IMR-90 (cell line): ENCODE results near the gene EML1. TPM values are rescaled to one million over a fixed set of nuclear protein-coding genes. Genes with fewer than 3 reads are reported as not detected.

ENCODE experiments used
- ATAC-seq: fragments of 200-7000 bp; cut with Tn5 transposase; 2 replicates; pipeline ENCODE4 v1.9.1; 2020; ENCODE audit warnings: low read depth, mild to moderate bottlenecking, moderate library complexity
- BruUV-seq: library from RNA; stranded (reverse); fragments of 400-500 nt; replicated peaks from 2 replicates; lab custom pipeline; 2021; lab: Mats Ljungman, UMichigan
- CTCF ChIA-PET: fragments of 300-600 bp; formaldehyde crosslinking; extraction: SDS; loops from one replicate; lab custom pipeline; 2021; ENCODE audit warnings: antibody characterized with exemption; lab: Yijun Ruan, JAX
- POLR2A ChIA-PET: fragments of 300-600 bp; sonication (Branson Sonifier 250); formaldehyde crosslinking; loops from one replicate; lab custom pipeline; 2022; ENCODE audit warnings: antibody characterized with exemption; ENCODE audit not compliant: unreplicated experiment; lab: Charles Lee
- DNase-seq: peaks from one replicate; pipeline ENCODE4 v3.0.0; 2013
- H2AFZ ChIP-seq: replicated peaks from 2 replicates; pipeline ENCODE3; 2013; ENCODE audit warnings: low read length, mild to moderate bottlenecking; ENCODE audit not compliant: poor library complexity
- H2AK5ac ChIP-seq: 2 replicates; pipeline ENCODE4 v1.6.1; 2013; ENCODE audit warnings: low read depth, low read length, inconsistent platforms
- H2AK9ac ChIP-seq: replicated peaks from 2 replicates; pipeline ENCODE3; 2013; ENCODE audit warnings: mild to moderate bottlenecking, low read depth, low read length, moderate library complexity; ENCODE audit not compliant: poor library complexity
- H2BK120ac ChIP-seq: 2 replicates; pipeline ENCODE4 v1.6.1; 2013; ENCODE audit warnings: low read depth, low read length, inconsistent platforms
- H2BK15ac ChIP-seq: 3 replicates; pipeline ENCODE4 v1.6.1; 2013; ENCODE audit warnings: low read depth, low read length, inconsistent platforms
- H2BK20ac ChIP-seq: 2 replicates; pipeline ENCODE4 v1.6.1; 2013; ENCODE audit warnings: low read depth, mild to moderate bottlenecking, inconsistent platforms, low read length, moderate library complexity
- H2BK5ac ChIP-seq: 2 replicates; pipeline ENCODE4 v1.6.1; 2013; ENCODE audit warnings: mild to moderate bottlenecking, low read depth, low read length, inconsistent platforms; ENCODE audit not compliant: poor library complexity, severe bottlenecking
- H3K14ac ChIP-seq: replicated peaks from 2 replicates; pipeline ENCODE4 v1.6.1; 2013; ENCODE audit warnings: low read depth, low read length, inconsistent platforms
- H3K18ac ChIP-seq: 2 replicates; pipeline ENCODE4 v1.6.1; 2013; ENCODE audit warnings: low read depth, low read length, control low read depth
- H3K23ac ChIP-seq: 2 replicates; pipeline ENCODE4 v1.6.1; 2013; ENCODE audit warnings: low read depth, low read length, inconsistent platforms
- H3K27ac ChIP-seq: 2 replicates; pipeline ENCODE4 v1.5.1; 2013; ENCODE audit warnings: mild to moderate bottlenecking, control low read depth, low read length; ENCODE audit not compliant: insufficient read depth
- H3K27me3 ChIP-seq: 2 replicates; pipeline ENCODE4 v1.6.1; 2013; ENCODE audit warnings: low read length; ENCODE audit not compliant: control insufficient read depth, insufficient read depth
- H3K36me3 ChIP-seq: 2 replicates; pipeline ENCODE4 v1.6.1; 2013; ENCODE audit warnings: low read length, mixed read lengths; ENCODE audit not compliant: control insufficient read depth, insufficient read depth
- H3K4ac ChIP-seq: 2 replicates; pipeline ENCODE4 v1.6.1; 2013; ENCODE audit warnings: low read depth, low read length, inconsistent platforms
- H3K4me1 ChIP-seq: 2 replicates; pipeline ENCODE4 v1.6.1; 2013; ENCODE audit warnings: low read length, mixed read lengths; ENCODE audit not compliant: control insufficient read depth, insufficient read depth
- H3K4me2 ChIP-seq: 2 replicates; pipeline ENCODE4 v1.6.1; 2013; ENCODE audit warnings: low read depth, mild to moderate bottlenecking, control low read depth, low read length, moderate library complexity
- H3K4me3 ChIP-seq: 2 replicates; pipeline ENCODE4 v1.5.1; 2013; ENCODE audit warnings: low read depth, mild to moderate bottlenecking, control low read depth, low read length, moderate library complexity; ENCODE audit not compliant: insufficient read depth
- H3K56ac ChIP-seq: 2 replicates; pipeline ENCODE4 v1.6.1; 2013; ENCODE audit warnings: low read length, inconsistent platforms; ENCODE audit not compliant: insufficient read depth; ENCODE audit errors: extremely low read depth
- H3K79me1 ChIP-seq, 2 experiments: 2 replicates each; pipeline ENCODE4 v1.6.1; 2013; ENCODE audit warnings: low read length in 2 of 2, inconsistent platforms in 1 of 2, low read depth in 1 of 2
- H3K9ac ChIP-seq: 2 replicates; pipeline ENCODE4 v1.6.1; 2013; ENCODE audit warnings: low read depth, low read length, control low read depth
- H3K9me1 ChIP-seq: 2 replicates; pipeline ENCODE4 v1.6.1; 2013; ENCODE audit warnings: low read length, inconsistent platforms; ENCODE audit not compliant: insufficient read depth
- H3K9me3 ChIP-seq: 2 replicates; pipeline ENCODE4 v1.6.1; 2013; ENCODE audit warnings: low read length; ENCODE audit not compliant: control insufficient read depth, insufficient read depth
- H4K20me1 ChIP-seq: 2 replicates; pipeline ENCODE4 v1.6.1; 2013; ENCODE audit warnings: low read length, inconsistent platforms; ENCODE audit not compliant: insufficient read depth
- H4K5ac ChIP-seq: 2 replicates; pipeline ENCODE4 v1.6.1; 2013; ENCODE audit warnings: mild to moderate bottlenecking, low read depth, low read length, control low read depth
- H4K8ac ChIP-seq, 2 experiments: 2 replicates each; pipeline ENCODE4 v1.6.1; 2013; ENCODE audit warnings: low read depth in 2 of 2, low read length in 2 of 2, control low read depth in 1 of 2, inconsistent platforms in 1 of 2
- H4K91ac ChIP-seq: 2 replicates; pipeline ENCODE4 v1.6.1; 2013; ENCODE audit warnings: low read depth, low read length, inconsistent platforms; ENCODE audit not compliant: insufficient read depth
- BHLHE40 ChIP-seq: fragments of 150-350 bp; IDR thresholded peaks from 2 replicates; pipeline ENCODE4 v1.6.1; 2016; ENCODE audit warnings: mild to moderate bottlenecking, low read depth, low read length
- CEBPB ChIP-seq: IDR thresholded peaks from 2 replicates; pipeline ENCODE4 v1.6.1; 2012; ENCODE audit warnings: low read depth, low read length, improper control_type of control experiment
- CHD1 ChIP-seq: IDR thresholded peaks from 2 replicates; pipeline ENCODE4 v1.6.1; 2012; ENCODE audit warnings: low read depth, low read length, improper control_type of control experiment
- FOS ChIP-seq: fragments of 150-350 bp; IDR thresholded peaks from 2 replicates; pipeline ENCODE4 v1.6.1; 2016; ENCODE audit warnings: low read depth, low read length
- MAFK ChIP-seq: IDR thresholded peaks from 2 replicates; pipeline ENCODE4 v1.6.1; 2012; ENCODE audit warnings: low read depth, low read length, improper control_type of control experiment
- MAZ ChIP-seq: IDR thresholded peaks from 2 replicates; pipeline ENCODE4 v1.6.1; 2012; ENCODE audit warnings: low read depth, mild to moderate bottlenecking, low read length, improper control_type of control experiment, moderate library complexity, borderline replicate concordance
- MXI1 ChIP-seq: IDR thresholded peaks from 2 replicates; pipeline ENCODE4 v1.6.1; 2012; ENCODE audit warnings: low read depth, mild to moderate bottlenecking, low read length, moderate library complexity, borderline replicate concordance
- NFE2L2 ChIP-seq: fragments of 150-350 bp; IDR thresholded peaks from 2 replicates; pipeline ENCODE4 v1.6.1; 2016; ENCODE audit warnings: low read depth, mild to moderate bottlenecking, low read length
- POLR2A ChIP-seq: IDR thresholded peaks from 2 replicates; pipeline ENCODE4 v1.6.1; 2012; ENCODE audit warnings: mild to moderate bottlenecking, low read depth, low read length
- RAD21 ChIP-seq: IDR thresholded peaks from 2 replicates; pipeline ENCODE4 v1.6.1; 2012; ENCODE audit warnings: low read length, improper control_type of control experiment
- RCOR1 ChIP-seq: IDR thresholded peaks from 2 replicates; pipeline ENCODE4 v1.6.1; 2012; ENCODE audit warnings: mild to moderate bottlenecking, low read length, improper control_type of control experiment; ENCODE audit not compliant: insufficient replicate concordance
- RFX5 ChIP-seq: IDR thresholded peaks from 2 replicates; pipeline ENCODE4 v1.8.0; 2012; ENCODE audit warnings: low read depth, mild to moderate bottlenecking, low read length, moderate library complexity
- SMC3 ChIP-seq: fragments of 150-350 bp; IDR thresholded peaks from 2 replicates; pipeline ENCODE4 v1.6.1; 2016; ENCODE audit warnings: low read depth, mild to moderate bottlenecking, antibody characterized with exemption, low read length, moderate library complexity
- WGBS, 2 experiments: methylation state at CpG; one replicate each; pipeline versions ENCODE4 v1.1.5 to v1.1.7; 2013; ENCODE audit warnings: missing lambda C conversion rate in 2 of 2; ENCODE audit not compliant: insufficient read length in 1 of 2; ENCODE audit errors: extremely low coverage in 2 of 2; 5-methylcytosine and 5-hydroxymethylcytosine counted together
- dilution Hi-C: fragments of 300-500 bp; cut with HindIII; formaldehyde crosslinking; loops from one replicate; pipeline ENCODE4 v1.14.3; 2018; ENCODE audit warnings: low sequenced_read_pairs; ENCODE audit not compliant: unreplicated experiment
- in situ Hi-C: fragments of 300-500 bp; cut with MboI; formaldehyde crosslinking; loops from 3 replicates; pipeline ENCODE4 v1.14.3; 2019; ENCODE audit warnings: low sequenced_read_pairs, inconsistent platforms, mixed read lengths
- intact Hi-C: fragments of 100-400 bp; cut with micrococcal nuclease; formaldehyde crosslinking; loops from 2 replicates; pipeline ENCODE4 v1.10.0; 2022
- polyA plus RNA-seq, 3 experiments: library from polyadenylated mRNA; depleted of rRNA; stranded (reverse); fragments of >200 nt; gene quantifications; 2 replicates each; pipeline ENCODE4 v1.2.3, GENCODE V29; 2012; ENCODE audit warnings: low replicate concordance in 1 of 3
- total RNA-seq: library from RNA; depleted of rRNA; stranded (reverse); fragments of >200 nt; gene quantifications from 2 replicates; pipeline ENCODE4 v1.2.3, GENCODE V29; 2012
- TF ChIP-seq, protein P1 (sequence below): conservative IDR thresholded peaks from 2 replicates; pipeline ENCODE4 v1.5.1; 2012; ENCODE audit warnings: mild to moderate bottlenecking, low read depth, low read length, improper control_type of control experiment
- TF ChIP-seq, protein P2 (sequence below): fragments of 150-350 bp; IDR thresholded peaks from 2 replicates; pipeline ENCODE4 v1.6.1; 2017; ENCODE audit warnings: mild to moderate bottlenecking, antibody characterized with exemption, low read length, low read depth
- TF ChIP-seq, protein P3 (sequence below): fragments of 150-350 bp; IDR thresholded peaks from 2 replicates; pipeline ENCODE4 v1.6.1; 2016; ENCODE audit warnings: low read depth, mild to moderate bottlenecking, low read length, moderate library complexity, borderline replicate concordance

The EML1 gene
- total and polyA plus RNA-seq, 2 of the 4 experiments (the other 2 are of a cell fraction), result 14.0 to 42.3 TPM

DNA sequence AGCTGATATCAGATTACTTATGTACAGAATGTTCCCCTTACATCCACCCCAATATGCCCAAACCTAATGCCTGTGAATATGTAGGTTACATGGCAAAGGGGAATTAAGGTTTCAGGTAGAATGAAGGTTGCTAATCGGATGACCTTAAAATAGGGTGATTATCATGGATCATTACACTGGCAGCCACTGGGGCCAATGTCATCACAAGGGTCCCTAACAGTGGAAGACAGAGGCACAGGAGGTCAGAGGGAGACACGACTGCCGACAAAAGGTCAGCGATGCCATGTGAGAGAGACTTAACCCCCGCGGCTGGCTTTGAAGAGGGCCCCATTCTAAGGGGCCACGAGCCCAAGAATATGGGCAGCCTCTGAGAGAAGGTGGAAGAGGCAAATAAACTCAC, 165.2 kb downstream of the EML1 start:
- DNase-seq (no peak), ATAC-seq (no peak)
- Histone ChIP-seq H2BK15ac (no peak overlapping the region), H3K9me3 (no peaks in the 10 kb centered on the region), H3K27me3 (peaks cover 15% of the 10 kb centered on the region), H3K14ac (no peak overlapping the region), H3K56ac (no peak overlapping the region), H3K4me1 (no peaks in the 10 kb centered on the region), H3K9ac (no peak overlapping the region), H2AK9ac (no peak overlapping the region), H3K36me3 (no peaks in the 10 kb centered on the region), H2AK5ac (no peak overlapping the region), H4K91ac (no peak overlapping the region), H4K5ac (no peak overlapping the region), H2AFZ (no peak overlapping the region), H3K18ac (no peak overlapping the region), H2BK20ac (no peak overlapping the region), H2BK5ac (no peak overlapping the region), H3K9me1 (no peaks in the 10 kb centered on the region), H4K8ac (no peak overlapping the region), H3K23ac (no peak overlapping the region), H3K4ac (no peak overlapping the region), H4K20me1 (no peaks in the 10 kb centered on the region), H3K4me3 (no peak overlapping the region), H3K4me2 (no peak overlapping the region), H3K79me1 (no peaks in the 10 kb centered on the region), H2BK120ac (no peak overlapping the region), H3K27ac (no peak overlapping the region)
- ChIA-PET CTCF (interaction anchor here (0.6 kb wide), 2 partner anchors 49 to 270 kb away, joined by 3 read pairs; no protein-coding TSS in a partner anchor), POLR2A (no interaction called here)
- TF ChIP-seq MXI1, result no peak
- TF ChIP-seq RCOR1, result no peak
- TF ChIP-seq MAZ, result no peak
- no peak for TF ChIP-seq SMC3
- TF ChIP-seq MAFK, result no peak
- TF ChIP-seq, protein P1, sequence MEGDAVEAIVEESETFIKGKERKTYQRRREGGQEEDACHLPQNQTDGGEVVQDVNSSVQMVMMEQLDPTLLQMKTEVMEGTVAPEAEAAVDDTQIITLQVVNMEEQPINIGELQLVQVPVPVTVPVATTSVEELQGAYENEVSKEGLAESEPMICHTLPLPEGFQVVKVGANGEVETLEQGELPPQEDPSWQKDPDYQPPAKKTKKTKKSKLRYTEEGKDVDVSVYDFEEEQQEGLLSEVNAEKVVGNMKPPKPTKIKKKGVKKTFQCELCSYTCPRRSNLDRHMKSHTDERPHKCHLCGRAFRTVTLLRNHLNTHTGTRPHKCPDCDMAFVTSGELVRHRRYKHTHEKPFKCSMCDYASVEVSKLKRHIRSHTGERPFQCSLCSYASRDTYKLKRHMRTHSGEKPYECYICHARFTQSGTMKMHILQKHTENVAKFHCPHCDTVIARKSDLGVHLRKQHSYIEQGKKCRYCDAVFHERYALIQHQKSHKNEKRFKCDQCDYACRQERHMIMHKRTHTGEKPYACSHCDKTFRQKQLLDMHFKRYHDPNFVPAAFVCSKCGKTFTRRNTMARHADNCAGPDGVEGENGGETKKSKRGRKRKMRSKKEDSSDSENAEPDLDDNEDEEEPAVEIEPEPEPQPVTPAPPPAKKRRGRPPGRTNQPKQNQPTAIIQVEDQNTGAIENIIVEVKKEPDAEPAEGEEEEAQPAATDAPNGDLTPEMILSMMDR, result no peak
- no peak for TF ChIP-seq NFE2L2
- no peak for TF ChIP-seq CHD1
- TF ChIP-seq, protein P2, sequence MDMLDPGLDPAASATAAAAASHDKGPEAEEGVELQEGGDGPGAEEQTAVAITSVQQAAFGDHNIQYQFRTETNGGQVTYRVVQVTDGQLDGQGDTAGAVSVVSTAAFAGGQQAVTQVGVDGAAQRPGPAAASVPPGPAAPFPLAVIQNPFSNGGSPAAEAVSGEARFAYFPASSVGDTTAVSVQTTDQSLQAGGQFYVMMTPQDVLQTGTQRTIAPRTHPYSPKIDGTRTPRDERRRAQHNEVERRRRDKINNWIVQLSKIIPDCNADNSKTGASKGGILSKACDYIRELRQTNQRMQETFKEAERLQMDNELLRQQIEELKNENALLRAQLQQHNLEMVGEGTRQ, result no peak
- TF ChIP-seq, protein P3, sequence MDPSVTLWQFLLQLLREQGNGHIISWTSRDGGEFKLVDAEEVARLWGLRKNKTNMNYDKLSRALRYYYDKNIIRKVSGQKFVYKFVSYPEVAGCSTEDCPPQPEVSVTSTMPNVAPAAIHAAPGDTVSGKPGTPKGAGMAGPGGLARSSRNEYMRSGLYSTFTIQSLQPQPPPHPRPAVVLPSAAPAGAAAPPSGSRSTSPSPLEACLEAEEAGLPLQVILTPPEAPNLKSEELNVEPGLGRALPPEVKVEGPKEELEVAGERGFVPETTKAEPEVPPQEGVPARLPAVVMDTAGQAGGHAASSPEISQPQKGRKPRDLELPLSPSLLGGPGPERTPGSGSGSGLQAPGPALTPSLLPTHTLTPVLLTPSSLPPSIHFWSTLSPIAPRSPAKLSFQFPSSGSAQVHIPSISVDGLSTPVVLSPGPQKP, result no peak
- TF ChIP-seq RFX5, result no peak
- no peak for TF ChIP-seq FOS
- TF ChIP-seq RAD21, result no peak
- no peak for TF ChIP-seq POLR2A
- no peak for TF ChIP-seq BHLHE40
- no peak for TF ChIP-seq CEBPB
- dilution Hi-C loops, result no loop called here
- in situ Hi-C loops, result no loop called here
- no TSS peak for BruUV-seq
- intact Hi-C loops, result no loop called here
- WGBS, 2 experiments, result 88% methylated on average over 4 of the region's 7 CpGs; no CpG with 5 or more reads in 1 of the 2 experiments
